Motor neuron (in vitro differentiated cells): Measurements from ENCODE around the gene CCDC63. TPM values are rescaled to one million over a fixed set of nuclear protein-coding genes. Genes with fewer than 3 reads are reported as not detected.

Source experiments
- total RNA-seq, 8 experiments: library from RNA; unstranded; fragments of 300-600 nt; gene quantifications; 2 replicates each; pipeline versions ENCODE4 v1.2.3 to v1.2.4, GENCODE V29; 2022

The CCDC63 gene
- total RNA-seq, 8 experiments from 2014 or later, result 0.11 TPM; not detected in 7

Other genes with a start within 250 kb of the CCDC63 start
- gene TCTN1, start 232.9 kb upstream of the CCDC63 start, total RNA-seq, result 100 to 1,000 TPM in 1 of 8 experiments, 10 to 100 TPM in 7; 37.7 to 116 (median 51.4) TPM
- 1 to 10 TPM in 2 of 8 experiments, under 1 TPM in 6; 0.27 to 1.6 (median 0.74) TPM for gene HVCN1, start 157.9 kb upstream of the CCDC63 start, total RNA-seq
- gene PPP1CC, start 104.1 kb upstream of the CCDC63 start, total RNA-seq, result 100 to 1,000 TPM in 4 of 8 experiments, 10 to 100 TPM in 4; 57.5 to 156 (median 102) TPM
- gene MYL2, start 73.6 kb downstream of the CCDC63 start, total RNA-seq, result under 1 TPM in 1 of 8 experiments, not detected in 7; 0.62 TPM
- 1 to 10 TPM in 5 of 8 experiments, under 1 TPM in 2, not detected in 1; 0.10 to 7.2 (median 4.5) TPM for gene CUX2, start 187.2 kb downstream of the CCDC63 start, total RNA-seq